HG03521 (cell line): ENCODE measurements around the gene ATP9A.
"Not testable (repeated sequence)": the region's sequence is repeated elsewhere in the genome, so short reads cannot be mapped to it uniquely, and the experiment has no call there.

Experiments
- ATAC-seq: cut with Tn5 transposase; IDR thresholded peaks from one replicate; pipeline ENCODE4 v1.9.1; 2021; ENCODE audit warnings: mild to moderate bottlenecking, moderate library complexity; ENCODE audit not compliant: unreplicated experiment

The ATP9A gene

DNA sequence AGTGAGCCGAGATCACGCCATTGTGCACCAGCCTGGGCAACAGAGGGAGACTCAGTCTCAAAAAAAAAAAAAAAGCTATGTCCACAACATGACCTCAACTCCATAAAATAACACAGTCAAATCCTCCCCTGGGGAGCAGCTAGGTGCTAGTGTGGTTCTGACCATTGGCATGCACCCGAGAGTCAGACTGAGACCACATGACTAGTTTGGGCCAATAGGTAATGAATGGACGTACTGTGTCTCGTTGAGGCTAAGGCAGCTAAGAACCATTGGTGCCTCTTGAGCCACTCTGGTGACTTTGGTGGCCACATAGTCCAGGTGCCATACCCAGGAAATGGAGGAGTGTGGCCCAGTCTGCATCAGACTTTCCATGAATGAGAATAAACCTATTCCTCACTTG lies 40.3 kb downstream of the ATP9A start:
- no peak for ATAC-seq

GRCh38 chr20:51725584-51726176 lies 42.5 kb downstream of the ATP9A start:
- no peak for ATAC-seq

DNA sequence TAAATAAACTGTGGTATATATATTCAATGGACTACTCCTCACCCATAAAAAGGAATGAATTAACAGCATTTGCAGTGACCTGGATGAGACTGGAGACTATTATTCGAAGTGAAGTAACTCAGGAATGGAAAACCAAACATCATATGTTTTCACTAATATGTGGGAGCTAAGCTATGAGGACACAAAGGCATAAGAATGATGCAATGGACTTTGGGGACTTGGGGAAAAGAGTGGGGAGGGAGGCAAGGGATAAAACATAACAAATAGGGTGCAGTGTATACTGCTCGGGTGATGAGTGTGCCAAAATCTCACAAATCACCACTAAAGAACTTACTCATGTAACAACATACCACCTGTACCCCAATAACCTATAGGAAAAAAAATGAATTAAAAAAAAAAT lies 45.2 kb downstream of the ATP9A start:
- not testable (repeated sequence) for ATAC-seq

GRCh38 chr20:51722246-51722645 lies 45.9 kb downstream of the ATP9A start:
- ATAC-seq = not testable (repeated sequence)

DNA sequence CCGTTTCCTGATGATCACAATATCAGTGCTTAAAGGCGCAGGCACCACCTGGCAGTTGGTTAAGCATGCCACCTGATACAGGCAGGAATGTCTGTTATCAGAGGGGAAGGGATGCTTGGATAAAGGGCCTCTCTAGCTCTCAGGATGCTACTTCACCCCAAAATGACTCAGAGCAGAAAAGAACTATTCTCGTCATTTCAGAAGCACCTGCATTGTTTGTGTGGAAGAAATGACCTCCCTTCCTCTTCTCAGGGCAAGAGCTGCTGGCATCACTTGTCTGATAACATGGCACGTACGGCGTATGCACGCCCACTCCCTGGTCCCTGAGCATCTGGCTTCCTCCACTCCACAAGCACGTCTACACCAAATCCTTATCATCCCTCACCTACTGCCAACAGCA lies 47.3 kb downstream of the ATP9A start:
- no peak for ATAC-seq

DNA sequence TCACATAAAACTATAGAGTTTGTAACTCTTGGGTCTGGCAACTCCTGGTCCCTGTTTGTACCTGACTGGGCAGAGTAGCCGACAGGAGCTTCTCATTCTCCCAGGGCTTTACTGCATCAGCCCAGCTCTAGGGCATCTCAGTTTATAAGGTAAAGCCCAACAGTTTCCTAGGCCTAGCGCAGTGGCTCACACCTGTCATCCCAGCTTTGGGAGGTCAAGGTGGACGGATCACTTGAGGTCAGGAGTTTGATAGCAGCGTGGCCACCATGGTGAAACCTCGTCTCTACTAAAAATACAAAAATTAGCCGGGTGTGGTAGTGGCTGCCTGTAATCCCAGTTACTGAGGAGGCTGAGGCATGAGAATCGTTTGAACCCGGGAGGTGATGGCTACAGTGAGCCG lies 47.8 kb downstream of the ATP9A start:
- ATAC-seq = no peak

DNA sequence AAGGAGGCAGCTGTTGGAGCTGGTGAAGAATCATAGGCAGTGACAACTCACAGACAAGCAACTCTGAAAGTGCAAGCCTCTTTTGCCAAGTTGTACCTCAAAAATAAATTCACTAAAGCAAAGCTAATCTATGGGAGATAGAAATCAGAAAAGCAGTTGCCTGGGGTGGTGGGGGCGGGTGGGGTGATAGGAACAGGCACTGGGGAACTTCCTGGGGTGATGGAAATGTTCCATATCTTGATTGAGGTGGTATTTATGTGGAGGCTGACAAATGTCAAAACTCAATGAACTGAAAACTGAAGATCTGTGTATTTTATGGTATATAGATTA lies 52.4 kb downstream of the ATP9A start:
- no peak for ATAC-seq

GRCh38 chr20:51715163-51715855 lies 52.9 kb downstream of the ATP9A start:
- no peak for ATAC-seq

- ATAC-seq = no peak
Measured at GRCh38 chr20:51713213-51713598, 55.0 kb downstream of the ATP9A start.

DNA sequence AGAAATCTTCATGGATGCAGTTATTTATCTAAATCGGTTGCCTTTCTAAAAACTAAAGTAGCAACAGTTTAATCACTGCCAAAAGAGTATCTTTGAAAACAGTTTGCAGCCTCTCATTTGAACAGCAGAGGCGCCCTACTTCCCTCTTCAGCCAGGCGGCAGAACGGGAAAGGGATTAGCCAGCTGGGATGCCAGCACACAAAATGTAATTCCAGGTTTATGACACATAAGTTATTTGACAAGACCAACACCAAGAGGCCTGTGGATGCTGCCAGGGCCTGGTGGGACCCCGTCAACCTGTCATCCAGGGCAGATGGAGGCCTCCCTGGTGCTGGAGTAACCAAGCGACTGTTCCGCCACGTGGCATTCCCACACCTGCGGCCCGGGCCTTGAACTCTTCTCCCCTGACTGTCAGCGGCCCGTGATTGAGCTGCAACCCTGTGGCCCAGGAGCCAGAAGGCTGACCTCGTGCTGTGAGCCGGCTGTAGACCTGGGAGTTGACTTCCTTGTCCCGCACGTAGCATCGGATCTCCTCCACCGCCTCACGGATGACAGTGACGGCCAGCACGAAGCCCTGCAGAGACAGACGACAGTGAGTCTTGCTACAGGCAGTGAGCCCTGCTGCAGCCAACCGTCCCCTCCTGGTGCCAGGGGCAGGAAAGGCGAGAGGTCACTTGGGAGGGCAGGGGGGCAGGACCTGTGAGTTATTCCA lies 55.5 kb downstream of the ATP9A start:
- no peak for ATAC-seq

- ATAC-seq = no peak
Measured at GRCh38 chr20:51711426-51711825, 56.8 kb downstream of the ATP9A start.

GRCh38 chr20:51710361-51710894 lies 57.8 kb downstream of the ATP9A start:
- no peak for ATAC-seq

GRCh38 chr20:51705400-51705799 lies 62.8 kb downstream of the ATP9A start:
- ATAC-seq = no peak

GRCh38 chr20:51703400-51704287 lies 64.5 kb downstream of the ATP9A start:
- ATAC-seq = no peak

DNA sequence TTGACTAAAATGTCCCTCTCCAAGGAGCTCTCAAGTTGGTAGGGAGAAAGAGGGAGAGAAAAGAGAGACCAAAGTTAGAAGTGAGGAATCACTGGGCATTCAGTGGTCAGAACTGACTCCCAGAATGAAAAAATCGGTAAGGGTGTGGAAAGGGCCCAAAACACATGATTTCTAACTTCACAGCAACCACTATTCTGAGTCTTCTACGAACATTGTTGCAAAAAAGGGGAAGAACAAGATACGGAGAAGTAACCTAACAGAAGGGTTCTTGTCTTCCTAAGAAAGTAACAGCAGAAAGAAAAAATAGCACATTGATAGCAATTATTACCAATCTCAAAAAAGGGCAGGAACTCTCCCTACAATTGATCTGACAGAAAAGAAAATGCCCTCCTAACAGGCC lies 65.6 kb downstream of the ATP9A start:
- ATAC-seq = no peak

DNA sequence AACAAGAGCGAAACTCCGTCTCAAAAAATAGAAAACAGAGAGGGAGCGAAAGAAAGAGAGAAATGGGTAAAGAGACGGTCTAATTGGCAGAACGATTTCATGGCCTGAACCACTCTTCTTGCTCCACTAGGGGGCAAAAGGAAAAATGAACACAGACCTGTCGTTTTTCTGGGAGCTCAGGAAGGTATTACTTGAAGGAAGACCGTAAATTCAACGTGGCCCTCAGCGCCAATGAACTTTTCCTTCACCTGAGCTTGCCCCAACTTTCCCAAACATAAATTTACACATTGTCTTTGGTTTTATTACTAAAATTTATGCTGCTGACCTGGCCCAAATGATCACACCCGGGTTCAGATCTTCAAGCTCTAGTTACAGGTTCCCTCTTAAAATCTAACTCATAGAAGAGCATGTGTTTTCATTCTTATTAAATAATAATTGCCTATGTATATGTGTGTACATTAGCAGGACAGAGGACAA lies 67.3 kb downstream of the ATP9A start:
- no peak for ATAC-seq

GRCh38 chr20:51698252-51698651 lies 69.9 kb downstream of the ATP9A start:
- no peak for ATAC-seq

GRCh38 chr20:51697096-51697826 lies 70.9 kb downstream of the ATP9A start:
- no peak for ATAC-seq

DNA sequence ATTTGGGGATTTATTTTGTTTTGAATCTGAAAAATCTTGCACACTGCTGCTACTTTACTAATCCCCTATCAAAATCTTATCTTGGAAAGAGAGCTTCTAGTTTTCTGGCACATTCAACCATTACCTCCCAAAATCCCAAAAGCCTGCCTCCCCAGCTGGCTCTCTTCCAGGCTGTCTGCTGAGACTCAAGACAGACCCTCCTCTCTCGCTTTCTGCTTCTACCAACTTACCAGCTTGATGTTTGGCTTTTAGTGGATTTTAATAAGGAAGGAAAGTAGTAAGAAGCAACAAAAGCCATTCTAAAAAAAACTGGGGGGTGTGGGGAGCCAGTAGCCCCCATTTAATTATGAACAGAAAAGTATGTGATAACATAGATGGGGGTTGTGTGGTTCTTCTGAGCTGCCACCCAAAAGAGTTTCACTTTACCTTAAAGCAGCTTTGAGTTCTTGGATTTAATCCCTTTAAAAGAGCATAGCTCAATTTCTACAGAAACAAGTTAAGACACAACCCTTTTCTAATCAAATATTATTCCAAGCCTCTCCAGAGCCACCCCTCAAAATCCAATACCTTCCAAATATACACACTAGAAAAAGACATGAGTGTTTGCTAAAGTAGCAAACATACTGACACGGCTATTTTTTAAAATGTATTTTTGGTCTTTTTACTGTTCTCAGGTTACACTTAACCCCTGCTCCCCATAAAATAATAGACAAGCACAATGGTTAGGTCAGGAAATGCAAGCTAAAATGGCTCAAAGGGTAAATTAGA lies 71.7 kb downstream of the ATP9A start:
- ATAC-seq = no peak
